ENCODE measurements around the gene MAML2.

GRCh38 chr11:96222102-96222501 is 120.9 kb downstream of the MAML2 start:
- TF ChIP-seq POLR2A (IDR thresholded peaks at IDR 0.05) (no peak), POLR2AphosphoS5 (IDR thresholded peaks at IDR 0.05) (no peak)
- TF ChIP-seq, protein P1, sequence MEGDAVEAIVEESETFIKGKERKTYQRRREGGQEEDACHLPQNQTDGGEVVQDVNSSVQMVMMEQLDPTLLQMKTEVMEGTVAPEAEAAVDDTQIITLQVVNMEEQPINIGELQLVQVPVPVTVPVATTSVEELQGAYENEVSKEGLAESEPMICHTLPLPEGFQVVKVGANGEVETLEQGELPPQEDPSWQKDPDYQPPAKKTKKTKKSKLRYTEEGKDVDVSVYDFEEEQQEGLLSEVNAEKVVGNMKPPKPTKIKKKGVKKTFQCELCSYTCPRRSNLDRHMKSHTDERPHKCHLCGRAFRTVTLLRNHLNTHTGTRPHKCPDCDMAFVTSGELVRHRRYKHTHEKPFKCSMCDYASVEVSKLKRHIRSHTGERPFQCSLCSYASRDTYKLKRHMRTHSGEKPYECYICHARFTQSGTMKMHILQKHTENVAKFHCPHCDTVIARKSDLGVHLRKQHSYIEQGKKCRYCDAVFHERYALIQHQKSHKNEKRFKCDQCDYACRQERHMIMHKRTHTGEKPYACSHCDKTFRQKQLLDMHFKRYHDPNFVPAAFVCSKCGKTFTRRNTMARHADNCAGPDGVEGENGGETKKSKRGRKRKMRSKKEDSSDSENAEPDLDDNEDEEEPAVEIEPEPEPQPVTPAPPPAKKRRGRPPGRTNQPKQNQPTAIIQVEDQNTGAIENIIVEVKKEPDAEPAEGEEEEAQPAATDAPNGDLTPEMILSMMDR (IDR thresholded peaks at IDR 0.05 in 8 of 11, conservative IDR thresholded peaks at IDR 0.05 in 3 of 11) = no peak

Data from spleen (tissue), 7 donors.